HFF-Myc (cell line): Measurements from ENCODE around the gene OR52I1.

ENCODE experiments used
- DNase-seq: peaks from one replicate; pipeline ENCODE4 v3.0.0-alpha.2; 2011; ENCODE audit warnings: low read depth; ENCODE audit errors: extremely low read depth
- H3K4me3 ChIP-seq: replicated peaks from 2 replicates; pipeline ENCODE4 v1.5.1; 2011; ENCODE audit warnings: low read depth, mild to moderate bottlenecking, control low read depth, low read length
- TF ChIP-seq, protein P1 (sequence below): IDR thresholded peaks from 2 replicates; pipeline ENCODE4 v1.5.1; 2012; ENCODE audit warnings: mild to moderate bottlenecking, low read depth, low read length, control low read depth; ENCODE audit errors: missing control alignments

The OR52I1 gene

DNA sequence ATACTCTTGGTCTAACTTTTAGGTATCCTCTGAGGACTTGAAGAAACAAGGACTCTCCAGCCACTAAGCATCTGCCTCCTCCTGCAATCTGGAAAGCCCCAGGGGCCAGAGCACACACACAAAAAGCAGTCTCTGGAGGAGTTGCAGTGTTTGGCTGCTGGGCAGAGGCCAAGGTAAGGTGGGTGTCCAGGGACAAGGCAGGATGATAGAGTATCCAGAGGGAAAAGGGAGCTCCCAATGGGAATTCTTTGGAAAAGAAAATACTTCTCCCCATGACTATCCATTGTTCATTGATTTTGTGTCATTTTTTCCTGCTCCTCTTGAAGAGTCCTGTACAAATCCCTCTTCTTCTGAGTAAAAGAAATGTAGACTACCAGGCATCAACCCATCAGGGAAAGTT, 12.4 kb upstream of the OR52I1 start, which contains the start of gene OR52I2:
OR52I2 (plus strand) TSS at position 301 of the 400 bp plus-strand sequence.
- TF ChIP-seq, protein P1, sequence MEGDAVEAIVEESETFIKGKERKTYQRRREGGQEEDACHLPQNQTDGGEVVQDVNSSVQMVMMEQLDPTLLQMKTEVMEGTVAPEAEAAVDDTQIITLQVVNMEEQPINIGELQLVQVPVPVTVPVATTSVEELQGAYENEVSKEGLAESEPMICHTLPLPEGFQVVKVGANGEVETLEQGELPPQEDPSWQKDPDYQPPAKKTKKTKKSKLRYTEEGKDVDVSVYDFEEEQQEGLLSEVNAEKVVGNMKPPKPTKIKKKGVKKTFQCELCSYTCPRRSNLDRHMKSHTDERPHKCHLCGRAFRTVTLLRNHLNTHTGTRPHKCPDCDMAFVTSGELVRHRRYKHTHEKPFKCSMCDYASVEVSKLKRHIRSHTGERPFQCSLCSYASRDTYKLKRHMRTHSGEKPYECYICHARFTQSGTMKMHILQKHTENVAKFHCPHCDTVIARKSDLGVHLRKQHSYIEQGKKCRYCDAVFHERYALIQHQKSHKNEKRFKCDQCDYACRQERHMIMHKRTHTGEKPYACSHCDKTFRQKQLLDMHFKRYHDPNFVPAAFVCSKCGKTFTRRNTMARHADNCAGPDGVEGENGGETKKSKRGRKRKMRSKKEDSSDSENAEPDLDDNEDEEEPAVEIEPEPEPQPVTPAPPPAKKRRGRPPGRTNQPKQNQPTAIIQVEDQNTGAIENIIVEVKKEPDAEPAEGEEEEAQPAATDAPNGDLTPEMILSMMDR, result no peak
- DNase-seq, result no peak
- no peak within 1 kb of the TSS for H3K4me3 ChIP-seq

DNA sequence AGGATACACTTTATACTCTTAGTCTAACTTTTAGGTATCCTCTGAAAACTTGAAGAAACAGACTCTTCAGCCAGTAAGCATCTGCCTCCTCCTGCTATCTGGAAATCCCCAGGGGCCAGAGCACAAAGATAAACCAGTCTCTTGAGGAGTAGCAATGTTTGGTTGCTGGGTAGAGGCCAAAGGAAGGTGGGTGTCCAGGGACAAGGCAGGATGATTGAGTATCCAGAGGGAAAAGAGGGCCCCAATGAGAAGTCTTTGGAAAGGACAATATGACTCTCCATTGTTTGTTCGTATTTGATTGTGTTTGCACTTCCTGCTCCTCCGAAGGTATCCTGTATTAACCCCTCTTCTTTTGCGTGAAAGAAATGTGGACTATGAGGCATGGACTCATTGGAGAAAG, 4.8 kb upstream of the OR52I1 start:
- H3K4me3 ChIP-seq, result no peak overlapping the region
- TF ChIP-seq, protein P1, result no peak
- no peak for DNase-seq

DNA sequence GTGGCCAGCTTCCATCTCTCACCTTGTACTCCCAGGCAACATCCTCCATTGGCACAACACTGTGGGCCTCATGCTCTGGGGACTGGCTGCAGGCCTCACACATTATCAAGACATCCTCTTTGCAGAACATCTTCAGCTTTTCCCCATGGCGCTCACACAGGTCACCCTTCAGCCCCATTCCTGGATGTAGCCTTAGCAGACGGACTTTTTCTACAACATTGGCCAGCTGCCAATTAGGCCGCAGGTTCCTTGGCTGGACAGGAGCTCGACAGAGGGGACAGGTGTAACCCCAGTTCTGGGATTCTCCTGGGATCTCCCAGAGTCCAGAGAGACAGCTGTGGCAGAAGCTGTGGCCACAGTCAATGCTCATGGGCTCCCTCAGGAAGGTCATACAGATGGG, 11.2 kb downstream of the OR52I1 start:
- no peak overlapping the region for H3K4me3 ChIP-seq
- no peak for DNase-seq
- TF ChIP-seq, protein P1, result no peak

DNA sequence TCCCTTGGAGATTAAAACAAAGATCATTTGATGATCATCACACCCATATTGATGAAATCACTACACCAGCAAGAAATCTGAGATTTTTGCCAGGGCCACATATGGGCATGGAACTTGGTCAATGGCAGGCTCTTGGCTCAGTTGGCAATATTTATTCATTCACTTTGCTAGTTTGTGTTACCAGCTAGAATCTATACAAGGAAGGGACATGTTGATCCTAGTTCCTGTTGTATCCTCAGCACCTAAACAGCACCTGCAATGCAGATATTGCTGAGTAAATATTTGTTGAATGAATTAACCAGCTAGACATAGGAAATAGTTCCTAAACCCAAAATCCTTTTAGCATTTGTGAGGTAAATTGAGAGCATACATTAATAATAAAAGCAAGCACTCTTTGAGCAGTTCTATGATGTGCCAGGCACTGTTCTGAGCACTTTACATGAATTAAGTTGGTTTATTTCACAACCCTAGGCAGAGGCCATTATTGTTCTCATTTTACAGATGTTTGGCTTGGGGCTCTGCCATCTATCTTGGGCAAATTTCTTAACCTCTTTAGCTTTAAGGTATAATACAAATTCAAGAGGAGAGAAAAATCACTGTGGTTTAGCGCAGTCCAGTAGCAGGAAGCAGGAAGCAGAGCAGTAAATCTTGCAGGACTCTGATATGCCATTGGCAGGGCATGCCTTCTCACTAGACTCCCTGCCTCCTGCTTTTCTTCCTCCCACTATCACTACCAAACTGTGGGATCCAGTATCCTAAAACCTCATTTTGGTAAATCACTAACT, 12.6 kb downstream of the OR52I1 start:
- no peak overlapping the region for H3K4me3 ChIP-seq
- DNase-seq, result no peak
- TF ChIP-seq, protein P1, result no peak

DNA sequence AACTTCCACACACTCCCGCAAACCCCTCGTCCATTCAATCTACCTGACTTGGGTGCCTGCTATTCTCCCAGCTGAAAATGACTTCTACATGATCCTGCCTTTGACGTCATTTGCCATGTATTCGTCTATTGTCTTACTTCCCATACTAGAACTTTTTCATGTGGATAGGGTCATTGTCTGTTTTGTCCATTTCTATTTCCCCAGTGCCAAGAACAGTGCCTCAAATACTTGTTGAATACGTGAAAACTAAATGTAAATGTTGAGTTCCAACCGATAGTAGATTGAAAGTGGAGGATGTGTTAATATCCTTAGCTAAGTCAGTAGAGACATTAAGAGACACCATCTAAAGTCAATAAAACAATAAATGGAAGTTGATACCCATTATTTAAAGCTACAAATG, 13.3 kb downstream of the OR52I1 start:
- TF ChIP-seq, protein P1, result no peak
- peak overlapping the region; percentile 61 for H3K4me3 ChIP-seq
- no peak for DNase-seq

DNA sequence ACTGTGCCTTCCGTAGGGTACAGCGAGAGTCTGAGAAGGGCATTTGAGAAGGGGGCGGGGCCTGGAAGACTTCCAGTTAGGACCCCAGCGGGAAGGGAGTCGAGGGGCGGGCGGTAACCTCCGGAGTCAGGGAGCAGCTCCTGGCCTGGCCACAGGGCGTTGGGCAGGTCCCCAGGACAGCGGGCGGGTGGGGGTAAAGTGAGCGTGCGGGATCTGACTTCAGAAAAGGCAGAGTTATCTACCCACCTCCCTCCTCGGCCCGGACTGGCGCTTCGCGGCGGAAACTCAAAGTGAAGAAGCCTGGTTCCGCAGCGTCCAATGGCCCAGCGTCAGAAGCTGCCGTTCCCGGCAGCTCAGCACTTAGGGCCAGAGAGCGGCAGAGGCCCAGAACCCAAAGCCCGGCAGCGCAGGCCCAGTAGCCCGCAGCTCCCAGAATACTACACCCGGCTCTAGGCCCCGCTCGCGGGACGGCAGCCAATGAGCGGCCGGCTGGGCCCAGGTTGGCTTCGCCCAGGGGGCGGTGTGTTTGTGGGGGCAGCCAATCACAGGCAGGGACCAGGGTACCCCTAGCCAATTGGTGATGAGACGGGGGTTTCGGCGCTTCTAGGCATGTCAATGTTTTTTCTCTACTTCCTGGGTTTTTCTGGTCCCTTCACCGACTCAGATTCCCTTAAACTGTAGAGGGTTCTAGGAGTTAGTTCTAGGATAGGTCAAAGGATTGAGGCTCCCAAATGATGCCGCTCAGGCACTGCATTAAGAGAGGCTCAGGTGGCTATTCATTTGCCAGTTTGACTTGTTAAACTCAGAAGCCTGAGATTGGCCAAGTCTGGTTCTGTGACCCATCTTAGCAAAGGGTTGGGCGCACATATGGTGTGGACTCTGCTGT, 14.2 kb downstream of the OR52I1 start, which contains the start of gene TRIM68:
TRIM68 (minus strand) TSS at position 451 of the 886 bp plus-strand sequence. CDS start 2,727 bp downstream, outside the sequence.
- peak within 1 kb of the TSS; percentile 61 for H3K4me3 ChIP-seq
- DNase-seq, result peak; percentile 79
- TF ChIP-seq, protein P1, result no peak
